Mammary epithelial cell (primary cell): ENCODE data around the gene TNKS1BP1.

Source experiments
- EZH2 ChIP-seq: IDR thresholded peaks from 2 replicates; pipeline ENCODE4 v1.6.1; 2012; ENCODE audit warnings: low read length, inconsistent platforms, borderline replicate concordance
- TF ChIP-seq, protein P1 (sequence below), 2 donors: IDR thresholded peaks in 1 of 2; conservative IDR thresholded peaks in 1 of 2; 2 replicates each; pipeline ENCODE4 v1.5.1; 2011 to 2012; ENCODE audit warnings: inconsistent platforms in 2 of 2, low read length in 2 of 2, mild to moderate bottlenecking in 2 of 2, control low read depth in 1 of 2, low read depth in 1 of 2; ENCODE audit not compliant: insufficient read depth in 1 of 2; ENCODE audit errors: extremely low read depth in 1 of 2

GRCh38 chr11:57318178-57318577 lies 6.6 kb downstream of the TNKS1BP1 start:
- TF ChIP-seq EZH2, result no peak
- TF ChIP-seq, protein P1, sequence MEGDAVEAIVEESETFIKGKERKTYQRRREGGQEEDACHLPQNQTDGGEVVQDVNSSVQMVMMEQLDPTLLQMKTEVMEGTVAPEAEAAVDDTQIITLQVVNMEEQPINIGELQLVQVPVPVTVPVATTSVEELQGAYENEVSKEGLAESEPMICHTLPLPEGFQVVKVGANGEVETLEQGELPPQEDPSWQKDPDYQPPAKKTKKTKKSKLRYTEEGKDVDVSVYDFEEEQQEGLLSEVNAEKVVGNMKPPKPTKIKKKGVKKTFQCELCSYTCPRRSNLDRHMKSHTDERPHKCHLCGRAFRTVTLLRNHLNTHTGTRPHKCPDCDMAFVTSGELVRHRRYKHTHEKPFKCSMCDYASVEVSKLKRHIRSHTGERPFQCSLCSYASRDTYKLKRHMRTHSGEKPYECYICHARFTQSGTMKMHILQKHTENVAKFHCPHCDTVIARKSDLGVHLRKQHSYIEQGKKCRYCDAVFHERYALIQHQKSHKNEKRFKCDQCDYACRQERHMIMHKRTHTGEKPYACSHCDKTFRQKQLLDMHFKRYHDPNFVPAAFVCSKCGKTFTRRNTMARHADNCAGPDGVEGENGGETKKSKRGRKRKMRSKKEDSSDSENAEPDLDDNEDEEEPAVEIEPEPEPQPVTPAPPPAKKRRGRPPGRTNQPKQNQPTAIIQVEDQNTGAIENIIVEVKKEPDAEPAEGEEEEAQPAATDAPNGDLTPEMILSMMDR (conservative IDR thresholded peaks at IDR 0.05 in 1 of 2, IDR thresholded peaks at IDR 0.05 in 1 of 2; ENCODE audit: extremely low read depth in 1 of 2, insufficient read depth in 1 of 2, low read depth in 1 of 2, low read length in 2 of 2), result no peak
